ENCODE measurements around the gene AOAH.

The AOAH gene

GRCh38 chr7:36629351-36629750 is 94.9 kb downstream of the AOAH start:
- no peak for DNase-seq (ENCODE audit: low spot score)

GRCh38 chr7:36627836-36628235 is 96.5 kb downstream of the AOAH start:
- DNase-seq (ENCODE audit: low spot score), result no peak

- no peak for DNase-seq (ENCODE audit: low spot score)
These were observed 98.2 kb downstream of the AOAH start for GRCh38 chr7:36626111-36626510.

GRCh38 chr7:36625247-36625646 is 99.0 kb downstream of the AOAH start:
- peak; percentile 18 for DNase-seq (ENCODE audit: low spot score)

GRCh38 chr7:36623247-36623646 is 101.0 kb downstream of the AOAH start:
- DNase-seq (ENCODE audit: low spot score), result peak; percentile 34

GRCh38 chr7:36621396-36621795 is 102.9 kb downstream of the AOAH start:
- DNase-seq (ENCODE audit: low spot score), result no peak

GRCh38 chr7:36620166-36620708 is 104.1 kb downstream of the AOAH start:
- no peak for DNase-seq (ENCODE audit: low spot score)

GRCh38 chr7:36617408-36617807 is 106.9 kb downstream of the AOAH start:
- DNase-seq (ENCODE audit: low spot score), result no peak

- no peak for DNase-seq (ENCODE audit: low spot score)
These were observed 108.3 kb downstream of the AOAH start for GRCh38 chr7:36615852-36616540.

- no peak for DNase-seq (ENCODE audit: low spot score)
These were observed 109.3 kb downstream of the AOAH start for GRCh38 chr7:36614959-36615358.

GRCh38 chr7:36613031-36613614 is 111.2 kb downstream of the AOAH start:
- DNase-seq (ENCODE audit: low spot score), result no peak

GRCh38 chr7:36611703-36612102 is 112.6 kb downstream of the AOAH start:
- no peak for DNase-seq (ENCODE audit: low spot score)

GRCh38 chr7:36607721-36608095 is 116.6 kb downstream of the AOAH start:
- no peak for DNase-seq (ENCODE audit: low spot score)

GRCh38 chr7:36606976-36607720 is 117.1 kb downstream of the AOAH start:
- peak; percentile 84 for DNase-seq (ENCODE audit: low spot score)

GRCh38 chr7:36606153-36606975 is 117.9 kb downstream of the AOAH start:
- DNase-seq (ENCODE audit: low spot score), result no peak

- DNase-seq (ENCODE audit: low spot score), result peak; percentile 31
These were observed 118.8 kb downstream of the AOAH start for GRCh38 chr7:36605261-36606051.

GRCh38 chr7:36604806-36605205 is 119.5 kb downstream of the AOAH start:
- no peak for DNase-seq (ENCODE audit: low spot score)

GRCh38 chr7:36602934-36603887 is 121.1 kb downstream of the AOAH start:
- DNase-seq (ENCODE audit: low spot score), result no peak

- DNase-seq (ENCODE audit: low spot score), result no peak
These were observed 121.8 kb downstream of the AOAH start for GRCh38 chr7:36602511-36602910.

- DNase-seq (ENCODE audit: low spot score), result no peak
These were observed 122.7 kb downstream of the AOAH start for GRCh38 chr7:36601601-36602000.
